ENCODE results near the gene VSTM4. TPM values are rescaled to one million over a fixed set of nuclear protein-coding genes. Genes with fewer than 3 reads are reported as not detected.

VSTM4 gene
- total RNA-seq, 1 donor: 10.1 TPM

DNA sequence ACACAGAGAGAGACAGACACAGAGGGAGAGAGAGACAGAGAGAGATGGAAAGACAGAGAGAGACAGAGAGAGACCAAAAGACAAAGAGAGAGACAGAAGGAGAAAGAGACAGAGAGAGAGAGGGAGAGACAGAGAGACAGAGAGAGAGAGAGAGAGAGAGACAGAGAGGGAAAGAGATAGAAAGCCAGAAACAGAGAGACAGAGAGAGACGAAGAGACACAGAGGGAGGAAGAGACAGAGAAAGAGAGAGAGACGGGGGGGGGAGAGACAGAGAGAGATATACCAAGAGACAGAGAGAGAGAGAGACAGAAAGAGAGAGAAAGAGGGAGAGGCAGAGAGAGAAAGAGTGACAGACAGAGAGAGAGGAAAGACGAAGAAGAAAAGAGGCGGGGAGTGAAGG, 10.2 kb downstream of the VSTM4 start:
- TF ChIP-seq, protein P1, sequence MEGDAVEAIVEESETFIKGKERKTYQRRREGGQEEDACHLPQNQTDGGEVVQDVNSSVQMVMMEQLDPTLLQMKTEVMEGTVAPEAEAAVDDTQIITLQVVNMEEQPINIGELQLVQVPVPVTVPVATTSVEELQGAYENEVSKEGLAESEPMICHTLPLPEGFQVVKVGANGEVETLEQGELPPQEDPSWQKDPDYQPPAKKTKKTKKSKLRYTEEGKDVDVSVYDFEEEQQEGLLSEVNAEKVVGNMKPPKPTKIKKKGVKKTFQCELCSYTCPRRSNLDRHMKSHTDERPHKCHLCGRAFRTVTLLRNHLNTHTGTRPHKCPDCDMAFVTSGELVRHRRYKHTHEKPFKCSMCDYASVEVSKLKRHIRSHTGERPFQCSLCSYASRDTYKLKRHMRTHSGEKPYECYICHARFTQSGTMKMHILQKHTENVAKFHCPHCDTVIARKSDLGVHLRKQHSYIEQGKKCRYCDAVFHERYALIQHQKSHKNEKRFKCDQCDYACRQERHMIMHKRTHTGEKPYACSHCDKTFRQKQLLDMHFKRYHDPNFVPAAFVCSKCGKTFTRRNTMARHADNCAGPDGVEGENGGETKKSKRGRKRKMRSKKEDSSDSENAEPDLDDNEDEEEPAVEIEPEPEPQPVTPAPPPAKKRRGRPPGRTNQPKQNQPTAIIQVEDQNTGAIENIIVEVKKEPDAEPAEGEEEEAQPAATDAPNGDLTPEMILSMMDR (IDR thresholded peaks at IDR 0.05; ENCODE audit: extremely low read depth, low read depth, low read length): no peak
- H3K27ac ChIP-seq (ENCODE audit: low read depth, low read length): no peak overlapping the region
- peaks cover 8% of the 10 kb centered on the region for H3K79me2 ChIP-seq (ENCODE audit: insufficient read depth, low read length)

DNA sequence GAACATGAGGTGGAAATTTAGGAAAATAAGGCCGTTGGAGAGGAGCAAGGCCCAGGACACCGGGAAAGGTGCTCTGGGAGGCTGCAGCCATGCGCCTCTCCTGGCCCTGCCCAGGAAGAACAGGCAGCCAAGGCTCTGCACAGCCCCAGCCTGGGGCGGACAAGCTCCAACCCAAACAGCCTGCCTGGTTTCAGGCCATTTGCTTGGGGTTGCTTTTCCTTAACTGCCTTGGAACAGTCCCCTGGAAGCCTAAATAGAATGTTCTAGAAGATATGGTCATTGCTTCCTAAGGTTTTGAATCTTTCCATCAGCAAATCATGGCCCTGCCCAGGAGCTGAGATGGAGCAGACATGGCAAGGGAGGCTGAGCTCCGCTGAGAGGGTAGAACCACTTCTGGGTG, 11.0 kb downstream of the VSTM4 start:
- Histone ChIP-seq H3K27me3 (ENCODE audit: insufficient read depth, low read length) (no peaks in the 10 kb centered on the region), H3K4me2 (ENCODE audit: insufficient read depth, low read length) (no peak overlapping the region), H3K9me3 (ENCODE audit: low read depth, low read length) (no peaks in the 10 kb centered on the region), H3K79me2 (ENCODE audit: insufficient read depth, low read length) (peaks cover 8% of the 10 kb centered on the region), H4K20me1 (ENCODE audit: insufficient read depth, low read length) (peaks cover 5% of the 10 kb centered on the region), H3K4me1 (ENCODE audit: insufficient read depth, low read length) (peaks cover 3% of the 10 kb centered on the region), H3K4me3 (ENCODE audit: insufficient read depth, low read length) (no peak overlapping the region), H2AFZ (ENCODE audit: low read length) (no peak overlapping the region), H3K27ac (ENCODE audit: low read depth, low read length) (no peak overlapping the region), H3K36me3 (ENCODE audit: insufficient read depth, low read length) (no peaks in the 10 kb centered on the region)
- TF ChIP-seq, protein P1 (IDR thresholded peaks at IDR 0.05; ENCODE audit: extremely low read depth, low read depth, low read length): no peak
- DNase-seq (ENCODE audit: insufficient read length, low spot score, missing footprints): peak; percentile 15

More for the DNA sequence above, 10.2 kb downstream of the VSTM4 start:
- Histone ChIP-seq H3K9me3 (ENCODE audit: low read depth, low read length) (no peaks in the 10 kb centered on the region), H3K4me2 (ENCODE audit: insufficient read depth, low read length) (no peak overlapping the region), H4K20me1 (ENCODE audit: insufficient read depth, low read length) (peaks cover 5% of the 10 kb centered on the region), H3K4me3 (ENCODE audit: insufficient read depth, low read length) (no peak overlapping the region), H3K27me3 (ENCODE audit: insufficient read depth, low read length) (no peaks in the 10 kb centered on the region), H3K36me3 (ENCODE audit: insufficient read depth, low read length) (no peaks in the 10 kb centered on the region), H3K4me1 (ENCODE audit: insufficient read depth, low read length) (peaks cover 3% of the 10 kb centered on the region), H2AFZ (ENCODE audit: low read length) (no peak overlapping the region)
- DNase-seq (ENCODE audit: insufficient read length, low spot score, missing footprints): no peak

DNA sequence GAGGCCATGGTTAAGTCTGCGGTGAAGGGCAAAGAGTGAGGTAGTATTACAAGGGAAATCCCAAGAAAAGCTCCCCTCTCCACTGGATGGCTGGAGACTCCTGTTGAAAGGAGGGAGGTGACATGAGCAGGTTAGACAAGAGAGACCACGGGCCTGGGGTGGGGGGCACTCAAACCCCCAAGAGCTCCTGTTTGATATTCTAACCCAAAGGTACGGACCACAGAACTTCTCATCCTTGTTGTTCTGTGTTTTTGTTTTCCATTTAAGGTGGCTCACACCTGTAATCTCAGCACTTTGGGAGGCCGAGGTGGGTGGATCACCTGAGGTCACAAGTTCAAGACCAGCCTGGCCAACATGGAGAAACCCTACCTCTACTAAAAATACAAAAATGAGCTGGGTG, 11.6 kb downstream of the VSTM4 start:
- H2AFZ ChIP-seq (ENCODE audit: low read length): no peak overlapping the region
- TF ChIP-seq, protein P1 (IDR thresholded peaks at IDR 0.05; ENCODE audit: extremely low read depth, low read depth, low read length): no peak
- H3K4me3 ChIP-seq (ENCODE audit: insufficient read depth, low read length): no peak overlapping the region
- H3K79me2 ChIP-seq (ENCODE audit: insufficient read depth, low read length): peaks cover 8% of the 10 kb centered on the region
- H4K20me1 ChIP-seq (ENCODE audit: insufficient read depth, low read length): peaks cover 5% of the 10 kb centered on the region
- peak; percentile 9 for DNase-seq (ENCODE audit: insufficient read length, low spot score, missing footprints)
- no peak overlapping the region for H3K4me2 ChIP-seq (ENCODE audit: insufficient read depth, low read length)
- H3K4me1 ChIP-seq (ENCODE audit: insufficient read depth, low read length): peaks cover 3% of the 10 kb centered on the region
- H3K27me3 ChIP-seq (ENCODE audit: insufficient read depth, low read length): no peaks in the 10 kb centered on the region
- no peak overlapping the region for H3K27ac ChIP-seq (ENCODE audit: low read depth, low read length)
- H3K36me3 ChIP-seq (ENCODE audit: insufficient read depth, low read length): no peaks in the 10 kb centered on the region
- H3K9me3 ChIP-seq (ENCODE audit: low read depth, low read length): no peaks in the 10 kb centered on the region

DNA sequence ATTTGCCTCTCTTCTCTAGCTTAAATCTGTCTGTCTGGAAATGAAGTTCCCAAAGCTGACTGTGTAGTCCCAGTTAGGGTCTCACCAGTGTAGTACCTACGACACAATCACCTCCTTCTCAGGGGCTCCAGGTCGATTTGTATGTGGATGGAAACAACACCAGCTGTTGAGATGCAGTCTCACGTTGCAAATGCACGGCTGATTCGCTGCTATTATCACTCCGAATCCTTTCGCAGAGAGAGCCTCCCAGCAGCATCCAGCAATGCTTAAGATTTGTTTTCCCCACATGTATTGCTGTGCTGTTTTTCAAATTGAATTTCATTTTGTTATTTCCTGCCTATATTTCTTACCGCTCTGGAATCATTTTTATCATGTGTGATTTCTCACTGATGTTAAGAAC, 16.3 kb downstream of the VSTM4 start:
- TF ChIP-seq, protein P1 (IDR thresholded peaks at IDR 0.05; ENCODE audit: extremely low read depth, low read depth, low read length): no peak
- Histone ChIP-seq H3K4me1 (ENCODE audit: insufficient read depth, low read length) (no peaks in the 10 kb centered on the region), H4K20me1 (ENCODE audit: insufficient read depth, low read length) (peaks cover 8% of the 10 kb centered on the region), H3K79me2 (ENCODE audit: insufficient read depth, low read length) (no peaks in the 10 kb centered on the region), H3K27ac (ENCODE audit: low read depth, low read length) (no peak overlapping the region), H3K4me3 (ENCODE audit: insufficient read depth, low read length) (no peak overlapping the region), H3K4me2 (ENCODE audit: insufficient read depth, low read length) (no peak overlapping the region), H2AFZ (ENCODE audit: low read length) (no peak overlapping the region), H3K27me3 (ENCODE audit: insufficient read depth, low read length) (no peaks in the 10 kb centered on the region), H3K36me3 (ENCODE audit: insufficient read depth, low read length) (no peaks in the 10 kb centered on the region), H3K9me3 (ENCODE audit: low read depth, low read length) (no peaks in the 10 kb centered on the region)
- no peak for DNase-seq (ENCODE audit: insufficient read length, low spot score, missing footprints)
